Measurements from ENCODE around the gene USPL1. TPM values are rescaled to one million over a fixed set of nuclear protein-coding genes. Genes with fewer than 3 reads are reported as not detected.
"Not testable (repeated sequence)": the region's sequence is repeated elsewhere in the genome, so short reads cannot be mapped to it uniquely, and the experiment has no call there.

Gene USPL1
- total RNA-seq (2014; rRNA removed; shearing (Covaris generic); ENCODE audit: low replicate concordance): 8.1 and 10.0 TPM in 2 replicates

GRCh38 chr13:30617315-30618185 lies at the start of gene USPL1:
Gene USPL1, plus strand, starts transcription at chr13:30617920. Its CDS starts 3,221 bp downstream, at chr13:30621141.
- in situ Hi-C loops (cut with HindIII; ENCODE audit: low pct_unique_long_range_greater_than_20kb, low sequenced_read_pairs): no loop called here
- peak; percentile 98 for DNase-seq (ENCODE audit: low read depth)

GRCh38 chr13:30569901-30570576 lies 47.7 kb upstream of the USPL1 start:
- in situ Hi-C loops (cut with HindIII; ENCODE audit: low pct_unique_long_range_greater_than_20kb, low sequenced_read_pairs): no loop called here
- peak; percentile 67 for DNase-seq (ENCODE audit: low read depth)

GRCh38 chr13:30570691-30571090 lies 47.0 kb upstream of the USPL1 start:
- DNase-seq (ENCODE audit: low read depth): no peak
- in situ Hi-C loops (cut with HindIII; ENCODE audit: low pct_unique_long_range_greater_than_20kb, low sequenced_read_pairs): no loop called here

DNA sequence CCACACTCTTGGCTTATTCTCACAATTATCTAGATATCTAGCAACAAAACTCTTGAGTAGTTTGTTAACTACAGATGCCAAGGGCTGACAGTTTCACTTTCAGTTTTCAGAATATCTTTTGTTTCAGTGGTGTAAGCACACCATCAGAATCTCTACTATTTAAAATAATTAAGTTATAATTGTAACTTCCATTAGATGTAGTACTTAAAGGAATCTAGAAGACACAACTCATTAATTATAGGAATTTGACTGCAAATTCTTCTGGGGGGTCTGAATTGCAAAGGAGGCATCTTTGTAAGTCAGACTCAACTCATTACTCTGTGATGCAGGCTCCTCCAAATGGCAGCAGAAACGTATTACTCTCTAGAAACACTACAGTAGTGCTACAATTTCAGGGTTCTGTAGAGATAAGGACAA lies 44.9 kb upstream of the USPL1 start:
- in situ Hi-C loops (cut with HindIII; ENCODE audit: low pct_unique_long_range_greater_than_20kb, low sequenced_read_pairs): no loop called here
- DNase-seq (ENCODE audit: low read depth): peak; percentile 34

GRCh38 chr13:30576528-30576927 lies 41.2 kb upstream of the USPL1 start:
- DNase-seq (ENCODE audit: low read depth): no peak
- in situ Hi-C loops (cut with HindIII; ENCODE audit: low pct_unique_long_range_greater_than_20kb, low sequenced_read_pairs): no loop called here

DNA sequence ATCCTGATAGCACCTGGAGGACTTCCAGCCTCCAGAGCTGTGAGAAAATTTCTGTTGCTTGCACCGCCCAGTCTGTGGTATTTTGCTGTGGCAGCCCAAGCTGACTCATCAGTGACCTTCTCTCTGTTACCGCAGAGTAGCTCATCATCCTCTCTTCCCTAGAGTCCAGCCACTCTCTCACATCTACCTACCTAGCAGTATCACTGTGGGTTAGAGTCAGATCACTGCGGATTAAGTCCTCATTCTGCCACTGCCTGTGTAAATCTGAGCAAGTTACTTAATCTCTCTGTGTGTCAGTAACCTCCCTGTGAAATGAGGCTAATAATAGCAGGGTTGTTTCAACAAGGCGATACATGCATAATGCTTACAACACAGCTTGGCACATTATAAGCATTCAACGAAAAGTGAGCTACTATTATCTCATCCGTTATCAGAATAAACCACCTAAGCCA lies 40.3 kb upstream of the USPL1 start:
- in situ Hi-C loops (cut with HindIII; ENCODE audit: low pct_unique_long_range_greater_than_20kb, low sequenced_read_pairs): no loop called here

GRCh38 chr13:30580852-30581502 lies 36.7 kb upstream of the USPL1 start:
- DNase-seq (ENCODE audit: low read depth): no peak
- in situ Hi-C loops (cut with HindIII; ENCODE audit: low pct_unique_long_range_greater_than_20kb, low sequenced_read_pairs): no loop called here

More for the DNA sequence above, 40.3 kb upstream of the USPL1 start:
- peak; percentile 59 for DNase-seq (ENCODE audit: low read depth)

- in situ Hi-C loops (cut with HindIII; ENCODE audit: low pct_unique_long_range_greater_than_20kb, low sequenced_read_pairs): no loop called here
- no peak for DNase-seq (ENCODE audit: low read depth)
Measured at GRCh38 chr13:30581582-30581981, 36.1 kb upstream of the USPL1 start.

- no peak for DNase-seq (ENCODE audit: low read depth)
- in situ Hi-C loops (cut with HindIII; ENCODE audit: low pct_unique_long_range_greater_than_20kb, low sequenced_read_pairs): no loop called here
Measured at GRCh38 chr13:30584051-30584731, 33.5 kb upstream of the USPL1 start.

GRCh38 chr13:30585748-30586262 lies 31.9 kb upstream of the USPL1 start:
- no peak for DNase-seq (ENCODE audit: low read depth)
- in situ Hi-C loops (cut with HindIII; ENCODE audit: low pct_unique_long_range_greater_than_20kb, low sequenced_read_pairs): no loop called here

DNA sequence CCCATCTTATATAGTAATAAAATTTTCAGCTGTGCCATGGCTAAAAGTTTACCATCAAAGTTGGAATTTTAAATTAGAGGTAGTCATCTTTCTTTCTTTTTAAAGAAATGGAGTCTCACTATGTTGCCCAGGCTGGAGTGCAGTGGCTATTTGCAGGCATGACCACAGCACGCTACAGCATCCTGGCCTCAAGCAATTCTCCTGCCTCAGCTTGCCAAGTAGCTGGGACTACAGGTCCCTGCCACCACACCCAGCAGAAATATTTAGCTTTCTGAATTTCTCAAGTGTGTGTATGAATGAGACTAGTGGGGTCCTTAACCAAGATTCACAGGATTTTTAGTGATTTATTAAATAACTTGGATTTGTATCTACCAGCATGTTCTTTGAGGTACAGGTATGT lies 30.5 kb upstream of the USPL1 start:
- DNase-seq (ENCODE audit: low read depth): no peak
- in situ Hi-C loops (cut with HindIII; ENCODE audit: low pct_unique_long_range_greater_than_20kb, low sequenced_read_pairs): no loop called here

GRCh38 chr13:30587739-30588138 lies 30.0 kb upstream of the USPL1 start:
- in situ Hi-C loops (cut with HindIII; ENCODE audit: low pct_unique_long_range_greater_than_20kb, low sequenced_read_pairs): no loop called here
- DNase-seq (ENCODE audit: low read depth): no peak

- in situ Hi-C loops (cut with HindIII; ENCODE audit: low pct_unique_long_range_greater_than_20kb, low sequenced_read_pairs): no loop called here
Measured at GRCh38 chr13:30593001-30593400, 24.7 kb upstream of the USPL1 start.

GRCh38 chr13:30600496-30600895 lies 17.2 kb upstream of the USPL1 start:
- in situ Hi-C loops (cut with HindIII; ENCODE audit: low pct_unique_long_range_greater_than_20kb, low sequenced_read_pairs): no loop called here

More at GRCh38 chr13:30593001-30593400, 24.7 kb upstream of the USPL1 start:
- DNase-seq (ENCODE audit: low read depth): no peak

GRCh38 chr13:30601836-30602235 lies 15.9 kb upstream of the USPL1 start:
- DNase-seq (ENCODE audit: low read depth): no peak
- in situ Hi-C loops (cut with HindIII; ENCODE audit: low pct_unique_long_range_greater_than_20kb, low sequenced_read_pairs): no loop called here

More at GRCh38 chr13:30600496-30600895, 17.2 kb upstream of the USPL1 start:
- DNase-seq (ENCODE audit: low read depth): no peak

- in situ Hi-C loops (cut with HindIII; ENCODE audit: low pct_unique_long_range_greater_than_20kb, low sequenced_read_pairs): no loop called here
- no peak for DNase-seq (ENCODE audit: low read depth)
Measured at GRCh38 chr13:30605052-30605451, 12.7 kb upstream of the USPL1 start.

- in situ Hi-C loops (cut with HindIII; ENCODE audit: low pct_unique_long_range_greater_than_20kb, low sequenced_read_pairs); DNase-seq (ENCODE audit: low read depth): not testable (repeated sequence)
Measured at GRCh38 chr13:30607186-30607585, 10.5 kb upstream of the USPL1 start.

DNA sequence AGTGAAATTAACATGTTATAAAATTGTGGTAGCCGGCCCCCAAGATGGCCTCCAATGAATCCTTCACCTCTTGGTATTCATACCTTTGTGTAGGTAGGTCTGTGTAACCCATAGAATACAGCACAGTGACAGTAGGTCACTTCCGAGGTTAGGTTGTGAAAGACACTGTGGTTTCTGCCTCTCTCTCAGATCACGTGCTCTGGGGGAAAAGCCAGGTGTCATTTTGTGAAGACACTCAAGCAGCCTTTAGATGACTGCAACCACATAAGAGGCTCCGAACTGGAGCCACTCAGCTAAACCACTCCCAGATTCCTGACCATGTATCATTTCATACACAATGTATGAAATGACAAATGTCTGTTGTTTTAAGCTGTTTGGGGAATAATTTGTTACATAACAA lies 9.8 kb upstream of the USPL1 start:
- in situ Hi-C loops (cut with HindIII; ENCODE audit: low pct_unique_long_range_greater_than_20kb, low sequenced_read_pairs): no loop called here
- DNase-seq (ENCODE audit: low read depth): no peak
